Activated naive CD4-positive, alpha-beta T cell treated with anti-CD3 and anti-CD28 coated beads, Interleukin-2, amount 50 U/mL, for 72 hours (primary cell): Measurements from ENCODE around the gene ACSS1. TPM values are rescaled to one million over a fixed set of nuclear protein-coding genes. Genes with fewer than 3 reads are reported as not detected.

ENCODE experiments used
- ATAC-seq, 2 donors: fragments of 150-1000 bp; cut with Tn5 transposase; 2 replicates each; pipeline ENCODE4 v1.10.0; 2021; ENCODE audit warnings: mild to moderate bottlenecking in 2 of 2, moderate library complexity in 2 of 2
- DNase-seq, 2 donors: peaks; one replicate each; pipeline ENCODE4 v3.0.0; 2021 to 2022; ENCODE audit warnings: low spot score in 2 of 2
- H3K27ac Mint-ChIP-seq, 2 donors: one replicate each; pipeline ENCODE4 v1.8.0; 2022; ENCODE audit warnings: mild to moderate bottlenecking in 2 of 2, mixed read lengths in 2 of 2
- H3K36me3 Mint-ChIP-seq, 2 donors: one replicate each; pipeline ENCODE4 v1.8.0; 2022; ENCODE audit warnings: mixed read lengths in 2 of 2
- H3K9me3 Mint-ChIP-seq, 2 donors: one replicate each; pipeline ENCODE4 v1.8.0; 2022; ENCODE audit warnings: mixed read lengths in 2 of 2
- total RNA-seq, 2 donors: library from RNA; stranded (reverse); gene quantifications; one replicate each; pipeline ENCODE4 v1.2.3, GENCODE V29; 2022

Gene ACSS1
- 10 to 100 TPM in 1 of 2 donors, 1 to 10 TPM in 1; 5.5 to 11.3 TPM for total RNA-seq

DNA sequence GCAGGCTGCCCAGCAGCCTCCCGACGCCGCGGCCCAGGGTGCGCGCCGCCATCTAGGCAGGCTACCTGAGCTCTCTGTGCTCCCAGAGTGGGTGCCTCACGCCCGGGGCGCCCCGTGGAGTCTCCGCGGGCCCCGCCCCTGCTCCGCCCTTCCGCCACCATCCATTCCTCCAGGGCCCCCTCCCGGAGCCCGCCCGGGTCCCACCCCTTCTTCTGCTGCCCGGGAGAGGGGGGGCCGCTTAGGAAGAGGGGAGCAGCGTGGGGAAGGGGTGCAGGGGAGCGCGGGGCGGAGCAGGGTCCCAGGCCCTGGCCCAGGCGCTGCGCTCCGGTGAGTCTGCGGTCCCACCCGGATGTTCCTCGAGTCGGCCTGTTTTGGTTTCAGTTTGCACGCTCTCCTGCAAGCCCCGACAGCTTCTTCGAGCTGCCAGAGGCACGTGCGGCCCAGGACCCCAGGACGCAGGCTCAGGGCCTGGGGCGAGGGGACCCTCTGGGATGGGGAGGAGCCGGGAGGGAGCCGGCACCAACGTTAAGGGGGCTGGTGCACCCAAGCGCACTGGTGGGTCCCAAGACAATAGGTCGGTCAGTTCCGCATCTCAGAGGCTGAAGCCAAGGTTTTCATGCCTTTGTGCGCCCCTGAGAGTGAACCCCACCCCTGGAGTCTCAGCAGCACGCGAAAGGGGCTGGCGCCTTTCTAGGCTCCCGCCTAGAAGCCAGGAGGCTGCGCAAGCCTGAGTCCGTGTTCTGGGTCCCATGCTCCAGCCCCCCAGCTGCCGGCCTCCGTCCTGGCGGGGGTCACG, at the start of gene ACSS1:
TSS of gene ACSS1 (minus strand) at position 89 of the 796 bp plus-strand sequence. CDS start at position 52, 37 bp downstream.
- DNase-seq = peak; percentile 56 to 70
- H3K36me3 Mint-ChIP-seq = no peaks in the 10 kb centered on the region
- peak within 1 kb of the TSS; percentile 60 to 77 for H3K27ac Mint-ChIP-seq
- no peaks in the 10 kb centered on the region for H3K9me3 Mint-ChIP-seq
- peak; percentile 50 to 72 for ATAC-seq

DNA sequence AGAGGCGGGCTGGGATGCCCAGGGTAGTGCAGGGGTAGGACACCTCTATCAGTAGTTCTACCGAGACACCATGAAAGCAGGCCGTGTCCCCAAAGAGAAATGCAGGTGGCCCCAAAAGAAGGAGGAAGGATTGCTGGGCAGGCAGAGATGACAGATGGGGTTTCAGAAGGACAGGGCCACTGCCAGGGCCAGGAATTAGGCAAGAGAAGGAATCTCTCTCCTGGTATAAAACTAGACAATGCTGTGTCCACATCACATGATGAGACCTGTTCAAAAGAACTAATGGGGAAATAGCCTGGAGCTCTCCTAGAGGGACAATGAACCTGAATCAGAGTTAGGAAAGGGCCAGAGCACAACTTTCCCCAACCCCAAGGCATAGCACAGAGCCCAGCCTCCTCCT, 45.6 kb upstream of the ACSS1 start:
- DNase-seq = no peak
- no peak for ATAC-seq
- H3K9me3 Mint-ChIP-seq = no peaks in the 10 kb centered on the region
- no peak overlapping the region for H3K27ac Mint-ChIP-seq
- no peaks in the 10 kb centered on the region for H3K36me3 Mint-ChIP-seq

DNA sequence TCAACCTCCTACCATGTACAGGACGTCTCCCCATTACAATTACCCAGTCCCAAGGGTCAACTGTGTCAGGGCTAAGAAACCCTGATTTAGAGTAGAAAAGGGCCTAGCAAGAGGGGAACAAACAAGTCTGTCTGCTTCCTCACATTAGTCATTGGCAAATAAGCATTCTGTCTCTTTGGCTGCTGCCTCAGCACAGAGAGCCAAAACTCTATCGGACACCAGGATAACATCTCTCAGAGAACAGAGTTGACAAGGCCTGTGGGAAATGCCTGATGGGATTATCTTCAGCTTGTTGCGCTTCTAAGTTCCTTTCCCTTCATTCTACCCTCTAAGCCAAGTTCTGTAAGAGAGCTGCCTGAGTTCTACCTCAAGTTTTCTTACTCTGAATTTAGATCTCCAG, 43.0 kb upstream of the ACSS1 start:
- Mint-ChIP-seq H3K27ac (no peak overlapping the region), H3K9me3 (no peaks in the 10 kb centered on the region), H3K36me3 (no peaks in the 10 kb centered on the region)
- DNase-seq (no peak), ATAC-seq (no peak)

DNA sequence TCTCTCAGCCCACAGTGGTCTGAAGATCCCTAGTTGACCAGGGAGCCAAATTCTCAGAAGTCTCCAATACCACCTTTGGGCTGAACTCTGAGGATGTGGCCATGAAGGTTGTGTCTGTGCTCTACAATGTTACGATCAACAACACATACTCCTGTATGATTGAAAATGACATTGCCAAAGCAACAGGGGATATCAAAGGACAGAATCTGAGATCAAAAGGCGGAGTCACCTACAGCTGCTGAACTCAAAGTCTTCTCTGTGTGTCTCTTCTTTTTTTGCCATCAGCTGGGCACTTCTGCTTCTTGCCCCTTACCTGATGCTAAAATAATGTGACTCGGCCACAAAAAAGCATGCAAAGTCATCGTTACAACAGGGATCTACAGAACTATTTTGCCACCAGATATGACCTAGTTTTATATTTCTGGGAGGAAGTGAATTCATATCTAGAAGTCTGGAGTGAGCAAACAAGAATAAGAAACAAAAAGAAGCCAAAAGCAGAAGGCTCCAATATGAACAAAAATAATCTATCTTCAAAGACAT, 41.7 kb upstream of the ACSS1 start:
- no peaks in the 10 kb centered on the region for H3K36me3 Mint-ChIP-seq
- peak in 1 of 2 donors; percentile 35 for ATAC-seq

DNA sequence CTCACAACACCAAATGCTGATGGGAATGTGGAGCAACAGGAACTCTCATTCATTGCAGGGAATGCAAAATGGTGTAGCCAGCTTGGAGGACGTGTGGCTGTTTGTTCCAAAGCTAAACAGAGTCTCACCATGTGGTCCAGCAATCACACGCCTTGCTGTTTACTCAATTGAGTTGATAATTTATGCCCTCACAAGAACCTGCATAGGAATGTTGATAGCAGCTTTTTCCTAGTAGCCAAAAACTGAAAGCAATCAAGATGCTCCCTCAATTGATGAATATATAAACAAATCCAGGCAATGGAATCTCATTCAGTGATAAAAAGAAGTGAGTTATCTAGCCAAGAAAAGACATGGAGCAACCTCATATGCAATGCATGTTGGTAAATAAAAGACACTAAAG, 39.6 kb upstream of the ACSS1 start:
- no peak for ATAC-seq
- DNase-seq = no peak
- no peaks in the 10 kb centered on the region for H3K36me3 Mint-ChIP-seq
- H3K9me3 Mint-ChIP-seq = no peaks in the 10 kb centered on the region
- no peak overlapping the region for H3K27ac Mint-ChIP-seq

More for the DNA sequence above, 41.7 kb upstream of the ACSS1 start:
- H3K27ac Mint-ChIP-seq = no peak overlapping the region
- no peaks in the 10 kb centered on the region for H3K9me3 Mint-ChIP-seq
- DNase-seq = no peak

DNA sequence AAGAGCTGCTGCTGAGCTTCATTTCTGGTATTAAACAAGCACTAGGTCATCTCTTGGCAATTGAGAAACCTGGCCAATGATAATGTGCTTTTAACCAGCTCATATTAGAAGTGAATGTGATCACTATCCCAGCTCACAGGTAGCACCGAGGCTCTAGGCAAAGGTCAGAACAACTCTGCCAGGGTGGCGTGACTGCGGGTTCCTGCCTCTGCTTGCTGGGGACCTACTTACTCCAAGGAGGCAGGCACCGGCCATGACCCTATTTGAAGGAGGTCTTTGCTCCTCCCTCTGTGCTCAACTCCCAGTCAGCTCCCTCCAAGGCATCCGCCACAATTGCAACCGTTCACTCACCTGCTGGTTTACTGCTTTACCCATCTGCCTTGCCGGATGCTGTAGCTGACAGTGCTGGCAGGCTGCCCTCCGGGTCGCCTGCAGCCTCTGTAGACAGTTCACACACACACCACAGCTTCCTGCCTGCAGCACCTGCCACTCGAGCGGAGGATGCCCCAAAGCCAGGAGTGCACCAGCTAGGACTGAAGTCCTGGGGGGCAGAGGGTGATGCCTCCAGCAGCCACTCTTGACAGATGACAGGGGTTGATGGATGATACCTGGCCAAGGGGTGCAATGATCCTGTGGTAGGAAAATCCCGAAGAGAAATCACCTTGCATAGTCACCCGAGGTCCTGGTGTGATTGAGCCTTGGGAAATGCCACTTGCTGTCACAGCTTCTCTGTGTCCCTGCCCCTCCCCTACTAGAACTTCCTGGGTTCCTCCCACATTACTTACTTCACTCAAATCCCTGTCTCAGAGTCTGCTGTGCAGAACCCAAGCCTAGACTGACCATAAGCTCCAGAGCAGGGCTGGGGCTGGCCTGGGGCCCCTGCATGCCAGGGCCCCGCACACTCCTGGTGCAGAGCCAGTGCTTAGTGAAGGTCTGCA, 32.8 kb upstream of the ACSS1 start:
- DNase-seq = peak; percentile 64 to 76
- no peaks in the 10 kb centered on the region for H3K36me3 Mint-ChIP-seq
- H3K9me3 Mint-ChIP-seq = no peaks in the 10 kb centered on the region
- peak; percentile 91 to 95 for ATAC-seq
- H3K27ac Mint-ChIP-seq = peak overlapping the region in 1 of 2 donors; percentile 72

DNA sequence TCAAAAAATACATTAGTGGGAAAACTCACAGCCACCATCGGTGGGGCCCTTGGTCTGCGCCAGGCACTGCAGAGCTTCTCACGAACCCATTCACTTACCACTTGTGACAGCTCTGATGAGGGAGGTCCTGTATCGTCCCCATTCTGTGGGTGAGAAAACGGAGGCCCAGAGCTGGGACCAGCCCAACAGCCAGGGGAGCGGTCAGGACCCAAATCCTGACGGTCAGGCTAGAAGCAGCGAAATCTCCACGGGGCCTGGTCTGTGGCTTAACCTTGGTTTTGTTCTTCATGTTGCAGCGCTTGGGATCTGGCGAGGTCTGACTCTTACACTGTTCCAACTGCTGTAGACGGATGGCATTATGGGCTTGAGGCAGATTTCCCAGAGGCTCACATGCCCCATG, 31.7 kb upstream of the ACSS1 start:
- no peaks in the 10 kb centered on the region for H3K36me3 Mint-ChIP-seq
- no peaks in the 10 kb centered on the region for H3K9me3 Mint-ChIP-seq
- DNase-seq (no peak), ATAC-seq (no peak)
- H3K27ac Mint-ChIP-seq = no peak overlapping the region

DNA sequence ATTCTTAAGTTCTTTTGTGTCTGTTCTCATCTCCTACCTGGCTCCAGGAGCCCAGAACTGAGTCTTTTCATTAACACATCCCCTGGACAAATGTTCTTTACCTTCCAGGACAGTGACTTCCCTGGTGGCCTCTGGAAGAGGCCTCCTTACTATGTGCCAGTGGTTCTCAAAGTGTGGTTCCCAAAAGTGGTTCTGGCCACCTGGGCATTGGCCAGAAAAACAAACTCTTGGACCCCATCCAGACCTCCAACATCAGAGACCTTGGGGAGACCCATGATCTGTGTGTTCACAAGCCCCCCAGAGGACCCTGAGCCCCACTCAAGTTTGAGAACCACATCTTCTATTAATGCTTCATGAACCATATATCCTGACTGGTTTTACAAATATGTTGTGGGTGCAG, 31.2 kb upstream of the ACSS1 start:
- DNase-seq = no peak
- no peaks in the 10 kb centered on the region for H3K36me3 Mint-ChIP-seq
- no peaks in the 10 kb centered on the region for H3K9me3 Mint-ChIP-seq
- no peak overlapping the region for H3K27ac Mint-ChIP-seq
- no peak for ATAC-seq

DNA sequence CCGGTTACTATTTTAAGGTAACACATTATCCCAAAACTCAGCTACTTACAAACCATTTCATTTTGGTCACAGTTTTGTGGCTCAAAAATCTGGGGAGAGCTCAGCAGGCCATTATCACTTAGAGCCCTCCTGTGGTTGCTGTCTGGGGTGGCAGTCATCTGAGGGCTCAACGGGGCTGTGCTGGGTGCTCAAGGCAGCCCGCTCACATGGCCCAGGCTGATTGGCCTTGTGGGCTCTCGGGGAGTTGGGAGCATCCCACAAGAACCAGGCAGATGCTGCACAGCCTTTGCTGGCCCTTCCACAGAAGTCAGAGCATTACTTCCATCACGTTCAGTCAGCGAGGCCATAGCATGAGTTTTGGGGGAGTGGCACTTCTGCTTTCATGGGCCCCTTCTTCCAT, 30.3 kb upstream of the ACSS1 start:
- no peak for ATAC-seq
- no peaks in the 10 kb centered on the region for H3K9me3 Mint-ChIP-seq
- DNase-seq = no peak

DNA sequence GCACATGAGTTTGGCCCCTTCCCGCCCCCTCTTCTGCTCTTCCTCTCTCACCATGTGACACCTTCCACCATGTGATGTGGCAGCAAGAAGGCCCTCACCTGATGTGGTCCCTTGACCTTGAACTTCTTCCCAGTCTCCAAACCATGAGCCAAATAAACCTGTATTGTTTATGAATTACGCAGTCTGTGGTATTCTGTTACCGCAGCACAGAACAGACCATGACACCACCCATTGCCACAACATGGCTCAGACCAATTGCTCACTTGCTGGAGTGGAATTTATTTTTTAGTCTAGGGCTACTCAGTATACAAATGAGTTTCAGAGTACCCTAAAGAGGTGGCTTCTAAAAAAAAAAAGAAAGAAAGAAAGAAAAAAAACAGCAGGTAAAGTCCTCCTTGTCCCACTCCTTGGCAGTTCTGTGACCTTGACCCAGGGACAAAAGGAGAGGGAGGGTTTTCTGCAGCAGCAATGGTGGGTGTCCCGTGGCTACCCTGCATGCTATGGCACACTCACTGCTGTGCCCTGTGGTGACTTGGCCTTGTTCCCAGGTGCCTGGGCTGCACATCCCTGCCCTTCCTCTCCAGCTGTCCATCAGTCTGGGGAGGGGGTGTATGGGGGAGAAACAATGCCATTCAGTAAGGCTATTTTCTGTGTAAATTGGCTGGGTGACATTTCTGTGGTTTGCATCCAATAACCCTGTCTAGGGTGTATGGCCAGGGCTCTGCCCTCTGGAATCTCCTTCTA, 29.4 kb upstream of the ACSS1 start:
- ATAC-seq = no peak
- no peak overlapping the region for H3K27ac Mint-ChIP-seq
- DNase-seq = no peak
- H3K36me3 Mint-ChIP-seq = no peaks in the 10 kb centered on the region
- no peaks in the 10 kb centered on the region for H3K9me3 Mint-ChIP-seq

More for the DNA sequence above, 30.3 kb upstream of the ACSS1 start:
- no peak overlapping the region for H3K27ac Mint-ChIP-seq
- no peaks in the 10 kb centered on the region for H3K36me3 Mint-ChIP-seq

DNA sequence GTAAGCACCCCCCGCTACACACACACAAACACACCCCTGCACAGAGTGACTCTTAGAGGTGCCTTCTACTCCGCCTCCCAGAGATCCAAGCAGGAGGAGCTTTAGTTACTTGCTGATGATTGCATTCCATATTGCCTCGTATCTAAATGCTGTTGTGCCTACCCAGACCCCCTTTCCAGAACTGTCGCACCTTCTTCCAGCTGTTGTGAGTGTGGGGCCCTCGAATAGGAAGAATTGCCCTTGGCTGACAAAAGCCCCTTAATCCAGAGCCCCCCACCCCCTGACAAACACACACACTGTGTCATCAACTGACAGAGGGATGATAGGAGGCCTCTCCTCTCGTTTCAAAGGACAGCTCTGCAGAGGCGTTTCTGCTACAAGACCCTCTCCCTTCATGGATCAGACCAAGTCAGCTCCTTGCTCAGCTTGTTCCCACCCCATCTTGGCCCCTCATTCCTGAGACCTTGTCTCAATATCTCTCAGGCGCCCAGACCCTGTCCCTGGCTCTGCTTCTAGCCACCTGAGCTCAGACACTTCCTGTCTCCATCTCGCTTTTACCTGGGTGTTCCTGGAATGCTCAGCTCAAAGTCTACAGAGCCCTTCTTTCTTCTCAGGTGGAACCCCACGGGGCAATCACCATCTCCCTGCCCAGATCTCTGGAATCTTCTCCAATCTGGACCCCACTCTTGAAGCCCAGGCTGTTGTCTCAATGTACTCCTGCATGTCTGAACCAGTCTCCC, 28.0 kb upstream of the ACSS1 start:
- Mint-ChIP-seq H3K9me3 (peaks cover 0 to under 1% of the 10 kb centered on the region in 2 donors), H3K27ac (peak overlapping the region in 1 of 2 donors; percentile 36), H3K36me3 (peaks cover 0 to 3% of the 10 kb centered on the region in 2 donors)
- ATAC-seq (no peak), DNase-seq (no peak)

DNA sequence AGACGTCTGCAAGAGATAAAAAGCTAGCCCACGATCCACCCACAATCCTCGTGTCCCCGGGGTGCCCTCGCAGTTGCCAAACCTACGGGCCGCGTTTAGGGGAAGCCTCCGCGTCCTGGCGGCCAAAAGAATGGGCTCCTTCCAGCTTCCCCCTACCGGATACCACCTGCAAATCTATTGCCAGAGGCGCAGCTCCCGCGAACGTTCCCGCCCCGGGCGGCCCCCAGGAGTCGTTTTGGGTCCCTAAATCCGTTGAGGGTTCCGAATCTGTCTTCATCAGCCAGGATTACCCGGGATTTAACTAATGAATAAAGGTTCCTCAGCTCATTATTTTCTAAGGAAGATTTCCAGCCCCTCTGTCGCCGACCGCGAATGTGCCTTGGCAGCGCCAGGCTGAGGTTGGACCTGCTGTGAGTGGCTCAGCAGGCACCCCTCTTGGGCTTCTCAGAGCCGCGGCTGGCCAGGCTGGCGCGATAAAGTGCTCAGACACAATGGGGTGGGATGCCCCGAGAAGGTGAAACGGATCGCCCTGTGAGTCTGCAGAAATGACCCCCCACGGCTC, 26.8 kb upstream of the ACSS1 start:
- ATAC-seq (peak in 1 of 2 donors; percentile 24), DNase-seq (no peak)
- Mint-ChIP-seq H3K36me3 (peaks cover 0 to 7% of the 10 kb centered on the region in 2 donors), H3K9me3 (peaks cover 0 to 3% of the 10 kb centered on the region in 2 donors), H3K27ac (no peak overlapping the region)

DNA sequence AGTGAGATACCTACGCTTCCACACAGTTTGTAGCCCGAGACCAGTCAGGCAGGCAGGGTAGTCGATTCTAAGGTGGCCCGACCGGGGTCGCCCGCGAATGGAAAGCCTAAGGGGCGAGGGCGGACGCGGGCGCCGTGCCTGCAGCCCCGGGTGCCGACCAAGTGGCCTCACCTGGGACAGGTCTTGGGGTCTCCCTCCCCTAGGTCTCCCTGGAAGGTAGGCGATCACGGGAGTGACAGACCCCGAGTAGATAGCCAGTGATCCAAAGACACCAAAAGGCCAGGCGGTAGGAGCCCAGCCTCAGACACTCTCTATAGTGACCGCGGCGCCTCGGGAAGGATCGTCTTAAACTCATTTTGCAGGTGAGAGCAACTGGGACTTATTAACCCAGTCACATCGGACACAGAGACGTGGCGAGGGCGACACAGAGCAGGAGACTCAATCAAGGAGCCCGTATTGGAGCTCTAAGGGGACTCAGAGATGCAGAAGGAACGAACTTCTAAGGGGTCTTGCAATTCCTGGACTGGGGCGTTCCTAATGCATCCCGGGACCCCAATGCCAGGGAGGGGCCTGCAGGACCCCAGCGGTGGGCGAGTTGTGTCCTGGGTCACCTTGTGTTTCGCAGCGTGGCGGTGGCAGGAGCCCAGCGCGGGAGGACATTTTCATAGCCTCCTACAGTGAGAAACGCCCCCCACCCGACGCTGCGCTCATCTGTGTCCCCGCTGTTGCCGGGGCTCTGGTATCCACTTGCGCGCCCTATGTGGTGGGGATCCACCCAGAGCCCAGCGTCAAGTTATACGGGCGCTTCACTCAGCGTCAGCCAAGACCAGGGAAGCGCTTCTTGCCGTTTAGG, 26.1 kb upstream of the ACSS1 start:
- H3K27ac Mint-ChIP-seq = no peak overlapping the region
- peaks cover 0 to 3% of the 10 kb centered on the region in 2 donors for H3K9me3 Mint-ChIP-seq
- peaks cover 0 to 7% of the 10 kb centered on the region in 2 donors for H3K36me3 Mint-ChIP-seq
- ATAC-seq = peak in 1 of 2 donors; percentile 45
- no peak for DNase-seq

DNA sequence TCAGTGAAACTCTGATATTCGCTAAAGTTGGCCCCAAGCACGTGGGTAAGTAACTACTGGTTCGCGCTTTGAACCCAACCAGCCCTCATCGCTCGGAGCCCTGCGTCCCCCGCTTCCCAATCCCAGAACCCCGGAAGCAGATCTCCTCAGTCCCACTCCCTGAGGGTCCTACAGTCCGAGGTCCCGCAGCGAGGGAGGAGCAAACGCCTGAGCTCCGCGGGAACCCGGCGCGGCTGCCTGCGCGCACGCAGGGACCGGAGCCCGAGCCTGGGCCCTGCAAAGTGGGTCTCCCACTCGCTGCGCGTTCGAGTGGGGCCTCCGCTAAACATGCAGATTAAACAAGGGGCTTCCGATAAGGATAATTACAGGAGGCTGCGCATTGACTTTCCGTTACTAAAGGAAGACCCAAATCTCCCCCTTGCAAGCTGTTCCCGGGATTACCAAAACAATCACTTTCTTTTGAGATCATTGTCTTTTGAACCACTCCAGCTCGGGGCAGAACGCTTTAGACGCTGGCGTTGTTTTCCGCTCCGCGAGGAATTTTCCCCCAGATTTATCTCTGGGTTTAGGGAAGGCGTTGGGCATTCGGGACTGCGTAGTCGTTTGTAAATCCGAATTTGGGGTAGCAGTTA, 25.3 kb upstream of the ACSS1 start:
- Mint-ChIP-seq H3K36me3 (peaks cover 0 to 7% of the 10 kb centered on the region in 2 donors), H3K27ac (no peak overlapping the region), H3K9me3 (peaks cover 0 to 3% of the 10 kb centered on the region in 2 donors)
- DNase-seq = no peak
- ATAC-seq = no peak
